IMR-90 (cell line): ENCODE results near the gene PEX16. TPM values are rescaled to one million over a fixed set of nuclear protein-coding genes. Genes with fewer than 3 reads are reported as not detected.
"Not testable (repeated sequence)": the region's sequence is repeated elsewhere in the genome, so short reads cannot be mapped to it uniquely, and the experiment has no call there.

Source experiments
- ATAC-seq: fragments of 200-7000 bp; cut with Tn5 transposase; 2 replicates; pipeline ENCODE4 v1.9.1; 2020; ENCODE audit warnings: low read depth, mild to moderate bottlenecking, moderate library complexity
- BruUV-seq: library from RNA; stranded (reverse); fragments of 400-500 nt; replicated peaks from 2 replicates; lab custom pipeline; 2021; lab: Mats Ljungman, UMichigan
- CTCF ChIA-PET: fragments of 300-600 bp; formaldehyde crosslinking; extraction: SDS; loops from one replicate; lab custom pipeline; 2021; ENCODE audit warnings: antibody characterized with exemption; lab: Yijun Ruan, JAX
- POLR2A ChIA-PET: fragments of 300-600 bp; sonication (Branson Sonifier 250); formaldehyde crosslinking; loops from one replicate; lab custom pipeline; 2022; ENCODE audit warnings: antibody characterized with exemption; ENCODE audit not compliant: unreplicated experiment; lab: Charles Lee
- DNase-seq: peaks from one replicate; pipeline ENCODE4 v3.0.0; 2013
- H2AFZ ChIP-seq: replicated peaks from 2 replicates; pipeline ENCODE3; 2013; ENCODE audit warnings: low read length, mild to moderate bottlenecking; ENCODE audit not compliant: poor library complexity
- H2AK5ac ChIP-seq: 2 replicates; pipeline ENCODE4 v1.6.1; 2013; ENCODE audit warnings: low read depth, low read length, inconsistent platforms
- H2AK9ac ChIP-seq: replicated peaks from 2 replicates; pipeline ENCODE3; 2013; ENCODE audit warnings: mild to moderate bottlenecking, low read depth, low read length, moderate library complexity; ENCODE audit not compliant: poor library complexity
- H2BK120ac ChIP-seq: 2 replicates; pipeline ENCODE4 v1.6.1; 2013; ENCODE audit warnings: low read depth, low read length, inconsistent platforms
- H2BK15ac ChIP-seq: 3 replicates; pipeline ENCODE4 v1.6.1; 2013; ENCODE audit warnings: low read depth, low read length, inconsistent platforms
- H2BK20ac ChIP-seq: 2 replicates; pipeline ENCODE4 v1.6.1; 2013; ENCODE audit warnings: low read depth, mild to moderate bottlenecking, inconsistent platforms, low read length, moderate library complexity
- H2BK5ac ChIP-seq: 2 replicates; pipeline ENCODE4 v1.6.1; 2013; ENCODE audit warnings: mild to moderate bottlenecking, low read depth, low read length, inconsistent platforms; ENCODE audit not compliant: poor library complexity, severe bottlenecking
- H3K14ac ChIP-seq: replicated peaks from 2 replicates; pipeline ENCODE4 v1.6.1; 2013; ENCODE audit warnings: low read depth, low read length, inconsistent platforms
- H3K18ac ChIP-seq: 2 replicates; pipeline ENCODE4 v1.6.1; 2013; ENCODE audit warnings: low read depth, low read length, control low read depth
- H3K23ac ChIP-seq: 2 replicates; pipeline ENCODE4 v1.6.1; 2013; ENCODE audit warnings: low read depth, low read length, inconsistent platforms
- H3K27ac ChIP-seq: 2 replicates; pipeline ENCODE4 v1.5.1; 2013; ENCODE audit warnings: mild to moderate bottlenecking, control low read depth, low read length; ENCODE audit not compliant: insufficient read depth
- H3K27me3 ChIP-seq: 2 replicates; pipeline ENCODE4 v1.6.1; 2013; ENCODE audit warnings: low read length; ENCODE audit not compliant: control insufficient read depth, insufficient read depth
- H3K36me3 ChIP-seq: 2 replicates; pipeline ENCODE4 v1.6.1; 2013; ENCODE audit warnings: low read length, mixed read lengths; ENCODE audit not compliant: control insufficient read depth, insufficient read depth
- H3K4ac ChIP-seq: 2 replicates; pipeline ENCODE4 v1.6.1; 2013; ENCODE audit warnings: low read depth, low read length, inconsistent platforms
- H3K4me1 ChIP-seq: 2 replicates; pipeline ENCODE4 v1.6.1; 2013; ENCODE audit warnings: low read length, mixed read lengths; ENCODE audit not compliant: control insufficient read depth, insufficient read depth
- H3K4me2 ChIP-seq: 2 replicates; pipeline ENCODE4 v1.6.1; 2013; ENCODE audit warnings: low read depth, mild to moderate bottlenecking, control low read depth, low read length, moderate library complexity
- H3K4me3 ChIP-seq: 2 replicates; pipeline ENCODE4 v1.5.1; 2013; ENCODE audit warnings: low read depth, mild to moderate bottlenecking, control low read depth, low read length, moderate library complexity; ENCODE audit not compliant: insufficient read depth
- H3K56ac ChIP-seq: 2 replicates; pipeline ENCODE4 v1.6.1; 2013; ENCODE audit warnings: low read length, inconsistent platforms; ENCODE audit not compliant: insufficient read depth; ENCODE audit errors: extremely low read depth
- H3K79me1 ChIP-seq, 2 experiments: 2 replicates each; pipeline ENCODE4 v1.6.1; 2013; ENCODE audit warnings: low read length in 2 of 2, inconsistent platforms in 1 of 2, low read depth in 1 of 2
- H3K9ac ChIP-seq: 2 replicates; pipeline ENCODE4 v1.6.1; 2013; ENCODE audit warnings: low read depth, low read length, control low read depth
- H3K9me1 ChIP-seq: 2 replicates; pipeline ENCODE4 v1.6.1; 2013; ENCODE audit warnings: low read length, inconsistent platforms; ENCODE audit not compliant: insufficient read depth
- H3K9me3 ChIP-seq: 2 replicates; pipeline ENCODE4 v1.6.1; 2013; ENCODE audit warnings: low read length; ENCODE audit not compliant: control insufficient read depth, insufficient read depth
- H4K20me1 ChIP-seq: 2 replicates; pipeline ENCODE4 v1.6.1; 2013; ENCODE audit warnings: low read length, inconsistent platforms; ENCODE audit not compliant: insufficient read depth
- H4K5ac ChIP-seq: 2 replicates; pipeline ENCODE4 v1.6.1; 2013; ENCODE audit warnings: mild to moderate bottlenecking, low read depth, low read length, control low read depth
- H4K8ac ChIP-seq, 2 experiments: 2 replicates each; pipeline ENCODE4 v1.6.1; 2013; ENCODE audit warnings: low read depth in 2 of 2, low read length in 2 of 2, control low read depth in 1 of 2, inconsistent platforms in 1 of 2
- H4K91ac ChIP-seq: 2 replicates; pipeline ENCODE4 v1.6.1; 2013; ENCODE audit warnings: low read depth, low read length, inconsistent platforms; ENCODE audit not compliant: insufficient read depth
- WGBS, 2 experiments: methylation state at CpG; one replicate each; pipeline versions ENCODE4 v1.1.5 to v1.1.7; 2013; ENCODE audit warnings: missing lambda C conversion rate in 2 of 2; ENCODE audit not compliant: insufficient read length in 1 of 2; ENCODE audit errors: extremely low coverage in 2 of 2; 5-methylcytosine and 5-hydroxymethylcytosine counted together
- dilution Hi-C: fragments of 300-500 bp; cut with HindIII; formaldehyde crosslinking; loops from one replicate; pipeline ENCODE4 v1.14.3; 2018; ENCODE audit warnings: low sequenced_read_pairs; ENCODE audit not compliant: unreplicated experiment
- in situ Hi-C: fragments of 300-500 bp; cut with MboI; formaldehyde crosslinking; loops from 3 replicates; pipeline ENCODE4 v1.14.3; 2019; ENCODE audit warnings: low sequenced_read_pairs, inconsistent platforms, mixed read lengths
- intact Hi-C: fragments of 100-400 bp; cut with micrococcal nuclease; formaldehyde crosslinking; loops from 2 replicates; pipeline ENCODE4 v1.10.0; 2022
- polyA plus RNA-seq, 3 experiments: library from polyadenylated mRNA; depleted of rRNA; stranded (reverse); fragments of >200 nt; gene quantifications; 2 replicates each; pipeline ENCODE4 v1.2.3, GENCODE V29; 2012; ENCODE audit warnings: low replicate concordance in 1 of 3
- total RNA-seq: library from RNA; depleted of rRNA; stranded (reverse); fragments of >200 nt; gene quantifications from 2 replicates; pipeline ENCODE4 v1.2.3, GENCODE V29; 2012

The PEX16 gene
- total and polyA plus RNA-seq, 2 of the 4 experiments (the other 2 are of a cell fraction) = 17.9 to 23.3 TPM

- H3K9ac ChIP-seq = peak overlapping the region; percentile 27
- peaks cover 23% of the 10 kb centered on the region for H3K27me3 ChIP-seq
- H4K91ac ChIP-seq, BruUV-seq, H3K56ac ChIP-seq, H2BK20ac ChIP-seq, H3K79me1 ChIP-seq, H3K4me1 ChIP-seq, H3K9me3 ChIP-seq, H2BK15ac ChIP-seq, H3K18ac ChIP-seq, dilution Hi-C loops, H2BK5ac ChIP-seq, DNase-seq, intact Hi-C loops, H3K9me1 ChIP-seq, H2AK5ac ChIP-seq, H4K8ac ChIP-seq, in situ Hi-C loops, H4K5ac ChIP-seq, H2BK120ac ChIP-seq: not testable (repeated sequence)
- peaks cover 19% of the 10 kb centered on the region for H4K20me1 ChIP-seq
- CTCF ChIA-PET = interaction anchor here (1.5 kb wide), 1 partner anchor 28 kb away, joined by 6 read pairs; no protein-coding TSS in a partner anchor
- peak overlapping the region; percentile 3; the same call in 1 of the 2 replicates for H3K27ac ChIP-seq
- H3K4me2 ChIP-seq = peak overlapping the region; percentile 83
- peak overlapping the region; percentile 65; the same call in 1 of the 2 replicates for H3K23ac ChIP-seq
- peak; percentile 40 for ATAC-seq
- H2AK9ac ChIP-seq = peak overlapping the region; percentile 44
- whole genome bisulfite sequencing, 2 experiments = 10% methylated on average over 3 of the region's 59 CpGs; no CpG with 5 or more reads in 1 of the 2 experiments
- POLR2A ChIA-PET = interaction anchor here (0.6 kb wide), 1 partner anchor 395 kb away, joined by 5 read pairs; no protein-coding TSS in a partner anchor
- H3K36me3 ChIP-seq = peaks cover 15% of the 10 kb centered on the region
- H3K4ac ChIP-seq = 0 out of 2 replicates have a peak overlapping the region, but pooled peaks have one; percentile 27
- 0 out of 2 replicates have a peak overlapping the region, but pooled peaks have one; percentile 4 for H3K14ac ChIP-seq
- H2AFZ ChIP-seq = peak overlapping the region; percentile 96
- H3K4me3 ChIP-seq = peak overlapping the region; percentile 50
Observed at GRCh38 chr11:45900175-45900800, 17.4 kb downstream of the PEX16 start.
